Gastrocnemius medialis (tissue), 4 donors: ENCODE data around the gene PDE6C. TPM values are rescaled to one million over a fixed set of nuclear protein-coding genes. Genes with fewer than 3 reads are reported as not detected.

Experiments
- ATAC-seq, 2 donors: fragments of 150-250 bp; one replicate each; pipeline ENCODE4 v1.9.1; 2016
- DNase-seq, 2 donors: peaks; one replicate each; pipeline ENCODE4 v3.0.0-alpha.2; 2019
- H3K27ac ChIP-seq, 4 donors: fragments of 200-600 bp; sonication (generic); 1 replicate in 1 of 4; 2 replicates in 3 of 4; pipeline ENCODE4 v1.5.1; 2016 to 2018; ENCODE audit warnings: mild to moderate bottlenecking in 2 of 4, moderate library complexity in 1 of 4
- H3K27me3 ChIP-seq, 3 donors: fragments of 200-600 bp; sonication (generic) in 2 of 3; 1 replicate in 1 of 3; 2 replicates in 2 of 3; pipeline versions ENCODE4 v1.5.1 to v1.6.0; 2016 to 2019; ENCODE audit warnings: mild to moderate bottlenecking in 1 of 3, moderate library complexity in 1 of 3
- H3K36me3 ChIP-seq, 2 donors: fragments of 200-600 bp; sonication (generic) in 1 of 2; one replicate each; pipeline ENCODE4 v1.5.1; 2017 to 2018
- H3K4me1 ChIP-seq, 2 donors: fragments of 200-600 bp; sonication (generic) in 1 of 2; one replicate each; pipeline ENCODE4 v1.5.1; 2016 to 2017; ENCODE audit warnings: mild to moderate bottlenecking in 2 of 2
- H3K4me3 ChIP-seq, 4 donors: fragments of 200-600 bp; sonication (generic) in 3 of 4; 1 replicate in 1 of 4; 2 replicates in 3 of 4; pipeline ENCODE4 v1.5.1; 2016 to 2019; ENCODE audit warnings: mild to moderate bottlenecking in 2 of 4
- H3K9me3 ChIP-seq, 3 donors: fragments of 200-600 bp; sonication (generic) in 2 of 3; 1 replicate in 1 of 3; 2 replicates in 2 of 3; pipeline ENCODE4 v1.5.1; 2016 to 2019
- CTCF ChIP-seq, 5 experiments: fragments of 450-650 bp in 3 of 5; fragments of 200-600 bp in 2 of 5; sonication (generic) in 2 of 5; IDR thresholded peaks in 4 of 5; conservative IDR thresholded peaks in 1 of 5; 1 replicate in 4 of 5; 2 replicates in 1 of 5; pipeline ENCODE4 v1.5.1; 2016 to 2019; ENCODE audit warnings: antibody characterized with exemption in 5 of 5, mild to moderate bottlenecking in 3 of 5, moderate library complexity in 3 of 5
- POLR2A ChIP-seq, 2 donors: fragments of 450-650 bp; IDR thresholded peaks; one replicate each; pipeline ENCODE4 v1.6.1; 2017; ENCODE audit warnings: antibody characterized with exemption in 2 of 2, mild to moderate bottlenecking in 2 of 2, moderate library complexity in 2 of 2
- in situ Hi-C, 4 donors: fragments of 200-750 bp; cut with MboI; loops; one replicate each; pipeline versions ENCODE4 v1.15.0 to v1.8.0; 2017; ENCODE audit warnings: low sequenced_read_pairs in 4 of 4
- intact Hi-C: fragments of 100-400 bp; cut with DNase I; formaldehyde crosslinking; loops from one replicate; pipeline ENCODE4 v1.15.1; 2023; ENCODE audit warnings: low total_unique reads
- total RNA-seq, 4 donors: library from RNA; depleted of rRNA; stranded (reverse); fragments of >200 nt; gene quantifications; one replicate each; pipeline versions ENCODE4 v1.1.0 to v1.2.3, GENCODE V29; 2016

PDE6C gene
- total RNA-seq, 4 donors from 2014 or later: not detected

DNA sequence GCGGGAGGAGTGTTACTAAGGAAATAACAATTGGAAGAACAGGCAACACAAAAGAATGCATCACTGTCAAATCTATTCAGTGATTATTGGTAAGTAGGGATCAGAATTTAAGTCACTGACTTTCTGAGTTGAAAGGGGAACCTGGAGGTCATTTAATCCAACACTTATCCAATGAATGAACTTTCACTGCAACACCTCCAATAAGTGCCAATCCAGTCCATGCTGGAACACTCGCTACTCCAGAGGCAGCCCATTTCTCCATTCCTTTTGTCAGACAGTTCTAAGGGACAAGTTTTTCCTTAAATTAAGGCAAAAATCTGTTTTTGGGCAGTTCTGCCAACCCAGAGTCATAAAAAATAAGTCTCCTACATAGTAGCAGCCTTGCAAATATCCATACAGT is 60.6 kb downstream of the PDE6C start:
- in situ Hi-C loops: loop anchor here in 1 of 4 donors (10.0 kb wide), 1 partner anchor 128 kb away; no protein-coding TSS in a partner anchor
- peaks cover 0 to 77% of the 10 kb centered on the region in 2 donors for H3K36me3 ChIP-seq
- no peaks in the 10 kb centered on the region for H3K4me1 ChIP-seq
- H3K9me3 ChIP-seq: no peaks in the 10 kb centered on the region
- ATAC-seq: no peak
- no peak for TF ChIP-seq POLR2A (IDR thresholded peaks at IDR 0.05)
- no peak for TF ChIP-seq CTCF (IDR thresholded peaks at IDR 0.05 in 4 of 5, conservative IDR thresholded peaks at IDR 0.05 in 1 of 5)
- intact Hi-C loops: no loop called here
- DNase-seq: no peak
- H3K27ac ChIP-seq: no peak overlapping the region
- no peaks in the 10 kb centered on the region for H3K27me3 ChIP-seq
- H3K4me3 ChIP-seq: no peak overlapping the region

- Histone ChIP-seq H3K4me3 (no peak overlapping the region), H3K9me3 (no peaks in the 10 kb centered on the region), H3K4me1 (no peaks in the 10 kb centered on the region), H3K27me3 (no peaks in the 10 kb centered on the region), H3K36me3 (peaks cover 0 to 76% of the 10 kb centered on the region in 2 donors), H3K27ac (no peak overlapping the region)
- ATAC-seq: no peak
- no peak for TF ChIP-seq CTCF (IDR thresholded peaks at IDR 0.05 in 4 of 5, conservative IDR thresholded peaks at IDR 0.05 in 1 of 5)
- no peak for TF ChIP-seq POLR2A (IDR thresholded peaks at IDR 0.05)
- no peak for DNase-seq
- in situ Hi-C loops: loop anchor here in 1 of 4 donors (10.0 kb wide), 1 partner anchor 129 kb away; no protein-coding TSS in a partner anchor
- intact Hi-C loops: no loop called here
Observed at GRCh38 chr10:93673791-93674190, 61.5 kb downstream of the PDE6C start.

GRCh38 chr10:93678386-93678785 is 66.0 kb downstream of the PDE6C start:
- ATAC-seq: no peak
- H3K36me3 ChIP-seq: peaks cover 0 to 70% of the 10 kb centered on the region in 2 donors

GRCh38 chr10:93678805-93679587 is 66.7 kb downstream of the PDE6C start:
- intact Hi-C loops (no loop called here), in situ Hi-C loops (loop anchor here in 1 of 4 donors (10.0 to 25.0 kb wide), 2 partner anchors 134 to 292 kb away; no protein-coding TSS in a partner anchor)
- TF ChIP-seq CTCF (IDR thresholded peaks at IDR 0.05 in 4 of 5, conservative IDR thresholded peaks at IDR 0.05 in 1 of 5): no peak
- no peak for TF ChIP-seq POLR2A (IDR thresholded peaks at IDR 0.05)
- Histone ChIP-seq H3K27ac (no peak overlapping the region), H3K4me3 (no peak overlapping the region), H3K36me3 (peaks cover 0 to 68% of the 10 kb centered on the region in 2 donors), H3K4me1 (no peaks in the 10 kb centered on the region), H3K27me3 (no peaks in the 10 kb centered on the region), H3K9me3 (no peaks in the 10 kb centered on the region)
- ATAC-seq (no peak), DNase-seq (no peak)

More at GRCh38 chr10:93678386-93678785, 66.0 kb downstream of the PDE6C start:
- in situ Hi-C loops: loop anchor here in 1 of 4 donors (10.0 to 25.0 kb wide), 2 partner anchors 134 to 291 kb away; no protein-coding TSS in a partner anchor
- no peak for DNase-seq
- no peak overlapping the region for H3K27ac ChIP-seq
- intact Hi-C loops: no loop called here
- no peak for TF ChIP-seq POLR2A (IDR thresholded peaks at IDR 0.05)
- TF ChIP-seq CTCF (IDR thresholded peaks at IDR 0.05 in 4 of 5, conservative IDR thresholded peaks at IDR 0.05 in 1 of 5): no peak
- no peak overlapping the region for H3K4me3 ChIP-seq
- H3K4me1 ChIP-seq: no peaks in the 10 kb centered on the region
- no peaks in the 10 kb centered on the region for H3K9me3 ChIP-seq
- H3K27me3 ChIP-seq: no peaks in the 10 kb centered on the region
